Measurements from ENCODE around the gene MBP. TPM values are rescaled to one million over a fixed set of nuclear protein-coding genes. Genes with fewer than 3 reads are reported as not detected.

Gene MBP
- polyA plus RNA-seq, 1 donor from 2014 or later, result 3.3 TPM

DNA sequence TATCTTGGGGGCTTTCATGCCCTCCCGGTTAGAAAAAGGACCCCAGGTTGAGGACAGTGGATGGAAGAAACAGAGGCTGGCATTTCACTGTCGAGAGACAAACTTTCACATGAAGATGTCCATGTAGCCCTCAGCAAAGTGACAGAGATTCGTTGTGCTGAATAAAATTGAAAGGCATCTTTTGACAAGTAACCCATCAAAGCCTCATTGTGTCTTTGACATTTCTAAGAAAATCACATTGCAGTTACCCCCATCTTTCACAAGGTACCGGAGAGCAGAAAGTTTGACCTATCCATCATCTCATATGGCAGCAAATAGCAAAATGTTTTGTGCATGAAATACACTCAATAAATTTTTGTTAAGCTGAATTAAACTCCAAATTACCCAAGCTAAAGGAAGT is 2.0 kb upstream of the MBP start:
- H3K9ac ChIP-seq (ENCODE audit: low read length), result no peak overlapping the region

DNA sequence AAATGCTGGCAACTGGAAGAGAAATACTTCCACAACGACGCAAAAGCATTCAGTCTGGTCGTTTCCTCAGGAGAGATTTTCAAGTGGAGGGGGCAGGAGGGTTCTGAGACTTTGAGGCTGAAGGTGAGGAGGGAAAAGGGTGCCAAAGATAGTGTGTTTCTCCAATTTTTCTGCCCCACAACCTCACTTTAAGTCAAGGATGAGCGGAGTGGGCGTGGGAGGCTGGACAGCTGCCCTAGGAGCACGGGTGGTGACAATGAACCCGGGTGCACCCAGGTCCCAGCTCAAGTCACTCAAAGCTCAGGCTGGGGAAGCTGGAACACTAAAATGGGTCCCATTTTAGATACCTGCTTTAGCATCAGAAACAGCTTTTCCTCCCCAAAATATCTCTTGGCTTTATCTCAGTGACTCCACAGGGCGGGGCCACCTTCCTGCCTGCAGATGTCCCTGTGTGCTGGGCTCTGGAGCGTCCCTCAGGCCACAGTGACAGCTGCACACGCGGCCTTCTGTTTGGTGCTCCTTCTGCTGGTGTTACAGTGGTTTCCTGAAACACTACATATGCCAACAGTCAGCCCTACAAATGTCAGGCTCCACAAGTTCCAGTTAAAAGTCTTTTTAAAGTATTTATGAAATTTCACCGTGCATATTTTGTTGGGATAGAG is 1.4 kb upstream of the MBP start:
- Histone ChIP-seq H3K36me3 (ENCODE audit: insufficient read depth, low read length) (no peaks in the 10 kb centered on the region), H3K4me2 (ENCODE audit: low read length) (no peak overlapping the region), H3K27ac (ENCODE audit: low read length) (no peak overlapping the region), H3K9ac (ENCODE audit: low read length) (no peak overlapping the region), H3K9me2 (ENCODE audit: insufficient read depth, low read length) (no peaks in the 10 kb centered on the region), H2AFZ (ENCODE audit: low read depth, low read length) (no peak overlapping the region), H3K4me3 (ENCODE audit: low read length) (no peak overlapping the region), H3K79me2 (replicated peaks; ENCODE audit: insufficient read depth, low read length) (no peaks in the 10 kb centered on the region), H3F3A (ENCODE audit: insufficient read depth, low read length, poor library complexity, severe bottlenecking) (no peaks in the 10 kb centered on the region), H4K20me1 (ENCODE audit: insufficient read depth) (no peaks in the 10 kb centered on the region), H3K9me3 (ENCODE audit: low read length) (no peaks in the 10 kb centered on the region), H3K27me3 (ENCODE audit: insufficient read depth, low read depth, low read length) (peaks cover 53% of the 10 kb centered on the region)
- TF ChIP-seq RAD21 (conservative IDR thresholded peaks at IDR 0.05) (no peak), TAF1 (IDR thresholded peaks at IDR 0.05; ENCODE audit: low read depth) (no peak), EP300 (conservative IDR thresholded peaks at IDR 0.05; ENCODE audit: poor library complexity, severe bottlenecking) (no peak), MXI1 (conservative IDR thresholded peaks at IDR 0.05; ENCODE audit: poor library complexity, severe bottlenecking) (no peak), POLR2AphosphoS5 (IDR thresholded peaks at IDR 0.05) (no peak), REST (IDR thresholded peaks at IDR 0.05; ENCODE audit: borderline replicate concordance) (no peak), EZH2 (IDR thresholded peaks at IDR 0.05; ENCODE audit: borderline replicate concordance, insufficient read depth, low read length, poor library complexity, severe bottlenecking) (no peak), SMC3 (conservative IDR thresholded peaks at IDR 0.05; ENCODE audit: poor library complexity) (no peak)
- TF ChIP-seq, protein P1, sequence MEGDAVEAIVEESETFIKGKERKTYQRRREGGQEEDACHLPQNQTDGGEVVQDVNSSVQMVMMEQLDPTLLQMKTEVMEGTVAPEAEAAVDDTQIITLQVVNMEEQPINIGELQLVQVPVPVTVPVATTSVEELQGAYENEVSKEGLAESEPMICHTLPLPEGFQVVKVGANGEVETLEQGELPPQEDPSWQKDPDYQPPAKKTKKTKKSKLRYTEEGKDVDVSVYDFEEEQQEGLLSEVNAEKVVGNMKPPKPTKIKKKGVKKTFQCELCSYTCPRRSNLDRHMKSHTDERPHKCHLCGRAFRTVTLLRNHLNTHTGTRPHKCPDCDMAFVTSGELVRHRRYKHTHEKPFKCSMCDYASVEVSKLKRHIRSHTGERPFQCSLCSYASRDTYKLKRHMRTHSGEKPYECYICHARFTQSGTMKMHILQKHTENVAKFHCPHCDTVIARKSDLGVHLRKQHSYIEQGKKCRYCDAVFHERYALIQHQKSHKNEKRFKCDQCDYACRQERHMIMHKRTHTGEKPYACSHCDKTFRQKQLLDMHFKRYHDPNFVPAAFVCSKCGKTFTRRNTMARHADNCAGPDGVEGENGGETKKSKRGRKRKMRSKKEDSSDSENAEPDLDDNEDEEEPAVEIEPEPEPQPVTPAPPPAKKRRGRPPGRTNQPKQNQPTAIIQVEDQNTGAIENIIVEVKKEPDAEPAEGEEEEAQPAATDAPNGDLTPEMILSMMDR (IDR thresholded peaks at IDR 0.05; ENCODE audit: poor library complexity, severe bottlenecking), result no peak

More for the DNA sequence above, 2.0 kb upstream of the MBP start:
- H3K9me3 ChIP-seq (ENCODE audit: low read length), result no peaks in the 10 kb centered on the region
- H4K20me1 ChIP-seq (ENCODE audit: insufficient read depth), result no peaks in the 10 kb centered on the region
- no peak overlapping the region for H3K4me2 ChIP-seq (ENCODE audit: low read length)
- H3K9me2 ChIP-seq (ENCODE audit: insufficient read depth, low read length), result no peaks in the 10 kb centered on the region
- TF ChIP-seq EP300 (conservative IDR thresholded peaks at IDR 0.05; ENCODE audit: poor library complexity, severe bottlenecking), result peak; percentile 78
- TF ChIP-seq REST (IDR thresholded peaks at IDR 0.05; ENCODE audit: borderline replicate concordance), result no peak
- H3K79me2 ChIP-seq (replicated peaks; ENCODE audit: insufficient read depth, low read length), result no peaks in the 10 kb centered on the region
- H3K36me3 ChIP-seq (ENCODE audit: insufficient read depth, low read length), result no peaks in the 10 kb centered on the region
- H3F3A ChIP-seq (ENCODE audit: insufficient read depth, low read length, poor library complexity, severe bottlenecking), result no peaks in the 10 kb centered on the region
- H3K27me3 ChIP-seq (ENCODE audit: insufficient read depth, low read depth, low read length), result peaks cover 48% of the 10 kb centered on the region
- no peak overlapping the region for H3K27ac ChIP-seq (ENCODE audit: low read length)
- H3K4me3 ChIP-seq (ENCODE audit: low read length), result no peak overlapping the region
- no peak overlapping the region for H2AFZ ChIP-seq (ENCODE audit: low read depth, low read length)

All from neural cell (in vitro differentiated cells).